Stimulated activated CD8-positive, alpha-beta memory T cell treated with anti-CD3 and anti-CD28 coated beads, Interleukin-7, amount 100 ng/mL, for 1 hour (primary cell): ENCODE measurements around the gene PSD.
A peak's percentile ranks its signal among the peaks of the same experiment; 100 is the strongest.

Experiments used
- DNase-seq, 2 donors: peaks; one replicate each; pipeline ENCODE4 v3.0.0-alpha.2; 2020; ENCODE audit warnings: low read depth in 2 of 2

PSD gene

DNA sequence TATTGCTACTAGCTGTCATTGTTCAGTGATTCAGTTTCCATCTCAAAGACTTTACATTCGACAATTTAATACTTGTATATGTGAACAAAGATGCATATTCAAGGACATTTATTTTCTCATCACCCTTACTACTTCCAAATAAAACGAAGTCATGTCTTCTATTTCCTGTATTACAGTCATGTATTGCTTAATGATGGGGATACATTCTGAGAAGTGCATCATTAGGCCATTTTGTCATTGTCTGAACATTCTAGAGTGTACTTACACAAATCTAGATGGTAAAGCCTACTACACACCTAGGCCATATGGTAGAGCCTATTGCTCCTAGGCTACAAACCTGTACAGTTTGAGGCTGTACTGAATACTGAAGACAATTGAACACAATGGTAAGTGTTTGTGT, 26.3 kb upstream of the PSD start:
- DNase-seq = no peak

DNA sequence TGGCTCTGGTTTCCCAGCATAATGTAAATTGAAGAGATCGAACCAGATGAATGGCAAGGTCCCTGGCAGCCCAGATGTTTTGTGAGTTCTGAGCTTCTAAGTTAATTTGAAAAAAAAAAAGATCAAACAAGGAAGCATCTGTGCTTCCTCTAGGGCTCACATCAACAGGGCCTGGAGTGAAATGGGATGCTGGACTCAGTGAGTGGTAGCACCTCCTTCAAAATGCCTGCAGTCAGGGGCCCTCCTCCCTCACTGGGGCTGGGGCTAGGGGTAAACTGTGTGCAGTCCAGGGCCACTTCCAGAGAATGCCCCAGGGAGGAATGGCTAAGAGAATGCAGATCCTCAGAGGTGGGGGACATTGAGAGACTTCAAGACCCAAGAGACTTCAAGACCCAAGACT, 19.8 kb upstream of the PSD start:
- DNase-seq = no peak

DNA sequence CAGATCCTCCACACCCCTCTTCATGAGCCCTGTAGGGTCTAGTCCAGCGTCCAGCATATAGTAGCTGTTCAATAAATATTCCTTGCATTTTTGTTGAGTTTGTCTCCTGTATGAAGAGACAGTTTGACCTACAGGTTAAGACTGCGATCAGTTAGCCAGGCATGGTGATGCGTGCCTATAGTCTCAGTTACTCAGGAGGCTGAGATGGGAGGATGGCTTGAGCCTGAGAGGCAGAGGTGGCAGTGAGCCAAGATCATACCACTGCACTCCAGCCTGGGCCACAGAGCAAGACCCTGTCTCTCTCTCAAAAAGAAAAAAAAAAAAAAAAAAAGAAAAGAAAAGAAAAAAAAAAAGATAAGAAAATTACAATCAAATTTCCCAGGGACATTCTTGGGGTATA, 18.9 kb upstream of the PSD start:
- no peak for DNase-seq

DNA sequence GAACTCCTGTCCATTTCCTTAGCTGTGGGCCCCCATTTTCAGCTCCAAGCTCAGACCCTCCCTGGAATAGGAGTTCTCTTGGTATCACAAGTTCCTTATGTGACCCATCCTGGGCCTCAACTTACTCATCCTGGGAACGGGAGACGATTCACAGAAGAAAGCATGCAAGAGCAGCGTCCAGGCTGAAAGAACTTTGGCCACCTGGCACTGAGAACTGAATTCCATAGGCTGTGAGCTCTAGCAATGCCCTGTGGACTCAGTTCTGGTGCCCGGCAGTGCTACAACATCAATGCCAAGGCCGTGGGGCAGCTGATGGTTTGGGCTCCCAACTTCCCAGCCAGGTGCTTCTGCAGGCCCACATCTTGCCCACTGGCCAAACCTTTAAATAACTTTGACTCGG, 17.7 kb upstream of the PSD start:
- DNase-seq = no peak

DNA sequence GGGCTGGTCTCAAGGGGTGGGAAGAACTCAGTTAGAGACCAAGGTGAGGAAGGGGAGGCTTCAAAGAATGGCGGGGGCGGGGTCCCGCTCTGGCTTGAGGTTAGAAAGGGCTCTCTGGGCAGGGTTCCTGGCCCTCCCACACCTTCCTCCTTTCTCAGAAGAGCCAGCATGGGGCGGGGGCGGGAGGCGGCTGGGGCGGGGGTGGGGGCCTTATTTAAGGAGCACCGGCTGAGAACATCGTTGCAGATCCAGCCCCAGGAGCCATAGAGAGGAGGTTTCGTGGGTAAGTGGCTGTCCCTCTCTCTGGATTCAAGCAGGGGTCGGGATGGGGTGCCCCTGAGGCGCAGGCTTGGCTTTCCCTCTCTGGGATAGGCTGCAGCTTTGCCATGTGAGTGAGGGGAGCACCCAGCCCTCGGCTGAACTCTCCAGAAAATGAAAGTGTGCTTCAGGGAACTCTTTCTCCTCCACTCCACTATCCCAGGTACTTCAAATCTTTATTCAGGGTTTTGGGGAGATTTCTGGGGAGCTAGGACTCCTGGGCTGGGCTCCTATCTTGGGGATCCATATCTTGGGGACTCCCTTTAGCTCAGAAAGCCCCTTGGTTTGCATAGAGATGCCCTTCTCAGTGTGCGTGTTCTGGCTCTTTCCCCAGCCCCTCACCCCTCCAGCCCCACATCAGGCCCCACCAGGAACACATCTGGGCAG, 17.1 kb upstream of the PSD start:
- DNase-seq = no peak

DNA sequence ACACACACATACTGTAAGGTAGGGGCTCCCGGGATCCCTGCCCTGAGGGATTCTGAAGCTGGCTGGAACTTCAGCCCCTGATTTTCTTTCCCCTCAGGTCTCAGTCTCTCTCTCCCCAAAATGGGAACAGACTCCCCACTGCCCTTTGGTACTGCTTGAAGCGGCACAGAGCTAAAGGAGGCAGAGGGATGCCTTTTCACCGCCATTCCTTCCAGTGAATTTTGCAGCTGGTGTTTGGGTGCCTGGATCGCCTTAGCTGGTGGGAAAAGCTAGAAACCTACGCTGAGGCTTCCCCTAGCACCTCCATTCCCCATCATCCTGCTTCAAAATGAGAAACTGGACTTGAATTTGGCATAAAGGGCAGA, 16.5 kb upstream of the PSD start:
- no peak for DNase-seq

DNA sequence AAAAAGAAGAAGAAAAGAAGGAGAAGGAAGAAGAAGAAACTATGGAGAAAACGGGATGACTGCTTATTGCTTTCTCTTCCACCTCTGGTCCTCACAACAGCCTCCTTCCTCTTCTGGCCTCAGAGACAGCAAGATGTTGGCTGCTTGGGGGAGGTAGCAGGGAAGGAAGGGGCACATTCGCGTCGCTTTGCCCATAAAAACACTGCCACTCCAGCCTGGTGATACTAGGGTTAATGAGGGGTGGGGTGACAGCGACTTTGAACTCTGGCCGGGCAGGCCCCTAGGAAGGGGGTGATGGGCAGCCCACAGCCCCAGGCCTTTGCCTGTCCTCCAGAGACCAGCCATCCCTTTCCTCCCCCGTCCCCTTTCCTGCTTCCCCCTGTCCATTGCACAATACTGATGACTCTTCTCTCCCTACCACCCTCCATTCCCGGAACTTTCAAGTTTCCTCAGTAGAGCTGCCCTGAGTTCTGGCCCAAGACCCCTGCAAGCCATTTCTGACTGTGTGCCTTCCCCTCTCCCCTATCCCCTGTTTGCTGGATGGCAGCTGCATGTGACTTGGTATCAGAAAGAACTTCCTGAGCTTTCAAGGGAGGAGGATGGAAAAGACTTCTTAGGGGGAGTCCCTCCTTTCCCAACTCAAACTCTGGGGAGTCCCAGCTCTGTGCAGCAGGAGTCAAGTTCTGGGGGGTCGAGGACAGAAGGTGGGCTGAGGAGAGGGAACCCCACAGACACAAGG, 16.0 kb upstream of the PSD start:
- no peak for DNase-seq

DNA sequence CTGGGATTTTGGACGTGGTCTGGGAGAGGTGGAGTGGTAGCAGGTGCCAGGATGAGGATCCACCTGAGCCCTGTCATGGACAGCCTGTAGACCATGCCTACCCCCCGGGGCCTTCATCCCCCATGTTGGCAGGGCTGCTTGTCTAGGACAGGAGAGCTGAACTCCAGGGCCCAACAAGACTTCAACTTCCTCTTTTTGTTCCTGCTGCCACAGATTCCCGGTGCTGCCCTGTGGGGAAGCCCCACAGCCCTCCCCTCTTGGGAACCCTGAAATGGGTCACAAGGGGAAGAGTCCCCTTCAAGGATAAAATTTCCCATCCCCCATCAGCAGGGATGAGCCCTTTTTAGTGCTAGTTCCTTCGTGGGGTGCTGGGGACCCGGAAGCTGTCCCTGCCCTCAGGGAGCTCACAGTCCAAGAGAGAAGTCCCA, 15.0 kb upstream of the PSD start:
- DNase-seq = no peak

DNA sequence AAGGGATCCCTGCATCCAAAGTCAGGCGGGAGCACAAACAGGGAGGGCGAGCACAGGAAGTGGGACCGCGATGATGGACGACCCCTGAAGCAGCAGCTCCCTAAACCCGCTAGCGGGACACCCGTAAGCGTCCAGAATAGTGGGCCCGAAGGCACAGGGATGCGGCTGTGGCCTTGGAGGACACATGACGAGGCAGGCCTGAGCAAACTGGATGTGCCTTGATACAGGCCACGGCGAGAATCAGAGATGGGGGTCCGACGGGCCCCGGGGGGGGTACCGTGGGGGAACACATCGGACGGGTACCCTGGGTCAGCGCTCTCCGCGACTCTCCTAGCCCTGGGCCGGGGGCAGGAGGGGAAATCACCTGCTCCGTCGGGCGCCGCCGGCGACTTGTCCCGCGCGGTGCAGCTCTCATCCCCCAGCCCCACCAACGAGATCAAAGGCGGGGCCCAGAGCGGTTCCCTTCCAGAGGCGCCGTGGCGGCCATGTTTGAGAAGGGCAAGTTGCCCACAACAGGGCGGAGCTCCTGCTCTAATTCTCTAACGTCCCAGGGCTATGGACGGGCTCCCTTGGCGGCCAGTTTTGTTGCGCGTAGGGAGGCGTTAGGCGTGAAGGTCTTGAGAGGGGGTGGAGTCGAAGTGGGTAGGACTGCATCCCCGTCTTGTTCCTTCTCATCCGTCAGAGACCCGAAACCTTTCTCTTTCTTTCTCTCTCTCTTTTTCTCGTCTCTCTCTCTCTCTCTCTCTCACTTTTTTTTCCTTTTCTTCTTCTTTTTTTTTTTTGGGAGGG, 13.8 kb upstream of the PSD start, which contains the start of gene CUEDC2:
TSS of gene CUEDC2 (minus strand) at position 413 of the 789 bp plus-strand sequence. CDS start 7,386 bp downstream, outside the sequence.
- peak; percentile 92 to 95 for DNase-seq

DNA sequence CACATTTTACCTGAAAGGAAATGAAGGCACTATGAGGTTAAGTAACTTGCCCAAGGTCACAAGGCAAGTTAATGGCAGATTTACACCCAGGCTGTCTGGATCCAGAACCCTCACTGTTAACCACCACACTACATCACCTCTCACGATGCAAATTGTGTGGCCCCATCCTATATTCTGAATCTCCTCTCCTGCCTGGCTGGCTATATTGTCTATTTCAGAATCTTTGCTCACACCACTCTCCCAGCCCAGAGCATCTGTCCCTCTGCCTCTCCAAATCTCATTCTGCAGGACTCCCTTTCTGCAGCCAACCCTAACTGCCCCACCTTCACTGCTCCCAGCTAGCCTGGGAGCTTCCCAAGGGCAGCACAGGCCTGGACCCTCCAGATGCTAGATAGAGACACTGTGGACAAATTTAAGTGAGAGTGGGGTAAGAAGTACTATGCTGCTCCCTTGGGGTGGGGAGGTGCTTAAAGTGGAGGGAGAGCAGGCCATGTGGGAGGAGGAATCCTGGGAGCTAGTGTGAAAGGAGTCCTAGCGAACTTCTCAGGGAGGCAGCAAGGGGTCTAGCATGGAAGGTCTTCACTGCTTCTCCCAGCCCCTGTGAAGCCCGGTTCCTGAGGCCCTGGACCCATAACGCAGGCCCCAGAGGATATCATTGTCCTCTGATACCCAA, 13.0 kb upstream of the PSD start:
- DNase-seq = no peak

DNA sequence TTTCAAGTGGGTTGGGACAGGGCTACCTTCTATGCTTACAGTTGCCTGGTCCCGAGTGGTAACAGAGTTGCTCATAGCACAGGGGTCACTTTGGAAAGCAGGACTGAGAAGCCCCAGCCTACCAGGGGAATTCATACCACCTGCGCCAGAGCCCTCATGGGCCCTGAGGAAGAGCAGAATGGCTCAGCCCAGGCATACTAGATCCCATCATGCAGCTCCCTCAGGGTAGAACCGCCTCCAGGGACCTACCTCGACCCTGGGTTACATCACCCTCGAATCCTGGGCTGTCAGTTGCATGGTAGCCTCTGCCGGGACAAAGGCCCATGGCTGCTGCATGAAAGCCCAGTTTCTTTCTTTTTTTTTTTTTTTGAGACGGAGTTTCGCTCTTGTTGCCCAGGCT, 10.9 kb upstream of the PSD start:
- DNase-seq = no peak

DNA sequence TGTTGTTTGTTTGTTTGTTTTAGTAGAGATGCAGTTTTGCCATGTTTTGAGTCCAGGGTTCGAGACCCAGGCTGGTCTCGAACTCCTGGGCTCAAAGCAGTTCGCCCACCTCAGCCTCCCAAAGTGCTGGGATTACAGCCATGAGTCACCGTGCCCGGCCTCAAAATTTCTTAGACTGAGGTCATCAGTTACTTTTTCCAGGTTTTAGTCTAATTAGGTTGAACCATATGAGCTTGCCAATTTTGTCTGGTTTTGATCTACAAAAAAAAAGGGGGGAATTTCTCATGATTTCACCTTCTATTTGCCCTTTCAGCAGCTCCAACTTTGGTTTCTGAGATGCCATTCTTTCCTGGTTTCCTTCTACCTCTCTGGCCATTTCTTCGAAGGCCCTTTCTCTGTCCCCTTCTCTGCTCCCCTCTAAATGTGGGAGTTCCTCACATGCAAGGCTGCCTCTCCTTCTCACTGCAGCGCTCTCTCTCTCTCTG, 8.3 kb upstream of the PSD start:
- no peak for DNase-seq

DNA sequence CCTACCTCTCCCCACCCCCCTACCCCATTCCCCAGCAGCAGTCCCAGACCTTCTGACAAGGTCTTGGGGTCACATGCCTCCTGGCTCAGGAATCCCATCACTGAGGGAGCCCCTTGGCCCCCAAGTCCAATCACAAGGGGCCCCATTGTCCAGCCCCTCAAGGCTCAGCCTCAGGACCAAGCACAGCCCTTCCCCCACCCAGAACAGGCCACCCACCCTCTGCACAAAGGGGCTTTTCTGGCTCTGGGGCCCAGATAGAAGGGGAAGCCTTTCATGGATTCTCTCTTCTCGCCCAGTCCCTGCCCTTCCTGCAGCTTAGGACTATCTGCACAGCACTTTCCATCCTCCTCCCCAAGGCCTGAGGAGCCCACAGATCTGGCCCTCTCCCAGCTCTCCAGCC, 6.9 kb upstream of the PSD start:
- DNase-seq = no peak

DNA sequence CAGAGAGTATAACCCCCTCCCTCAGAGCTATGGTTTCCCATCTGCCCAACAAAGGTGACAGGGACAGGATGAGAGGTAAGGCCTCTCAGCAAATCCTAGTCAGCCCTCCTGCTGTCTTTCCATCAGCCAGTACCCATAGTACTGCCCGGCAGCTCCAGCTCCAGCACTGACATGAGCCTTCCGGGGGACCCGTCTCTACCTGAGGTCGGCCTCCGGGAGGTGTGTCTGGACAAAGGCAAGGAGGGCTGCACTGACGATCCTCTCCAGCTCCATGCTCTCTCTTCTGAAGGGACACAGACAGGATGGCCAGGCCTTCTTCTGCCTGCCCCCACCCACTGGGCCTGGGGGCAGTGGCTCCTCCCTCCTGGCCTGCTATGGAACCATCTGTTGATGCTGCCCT, 6.3 kb upstream of the PSD start:
- no peak for DNase-seq

DNA sequence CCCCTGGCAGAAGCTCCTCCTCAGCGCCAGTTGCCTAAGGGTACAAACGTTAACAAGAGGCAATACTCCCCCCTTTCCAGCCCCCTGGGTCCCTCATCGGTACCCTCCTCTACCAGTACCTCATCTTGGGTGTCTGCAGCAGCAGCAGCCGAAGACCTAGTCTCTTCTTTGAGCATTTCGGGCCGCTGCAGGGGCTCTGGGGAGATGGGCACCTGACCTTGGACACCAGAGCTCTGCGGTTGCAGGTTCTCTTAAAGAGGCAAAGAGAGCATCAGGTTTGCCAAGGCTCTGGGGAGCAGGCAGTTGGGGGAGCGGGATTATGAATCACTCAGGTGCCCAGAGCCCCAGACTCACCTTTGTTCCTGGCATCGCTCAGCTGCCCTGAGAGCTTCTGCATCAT, 5.6 kb upstream of the PSD start:
- no peak for DNase-seq

DNA sequence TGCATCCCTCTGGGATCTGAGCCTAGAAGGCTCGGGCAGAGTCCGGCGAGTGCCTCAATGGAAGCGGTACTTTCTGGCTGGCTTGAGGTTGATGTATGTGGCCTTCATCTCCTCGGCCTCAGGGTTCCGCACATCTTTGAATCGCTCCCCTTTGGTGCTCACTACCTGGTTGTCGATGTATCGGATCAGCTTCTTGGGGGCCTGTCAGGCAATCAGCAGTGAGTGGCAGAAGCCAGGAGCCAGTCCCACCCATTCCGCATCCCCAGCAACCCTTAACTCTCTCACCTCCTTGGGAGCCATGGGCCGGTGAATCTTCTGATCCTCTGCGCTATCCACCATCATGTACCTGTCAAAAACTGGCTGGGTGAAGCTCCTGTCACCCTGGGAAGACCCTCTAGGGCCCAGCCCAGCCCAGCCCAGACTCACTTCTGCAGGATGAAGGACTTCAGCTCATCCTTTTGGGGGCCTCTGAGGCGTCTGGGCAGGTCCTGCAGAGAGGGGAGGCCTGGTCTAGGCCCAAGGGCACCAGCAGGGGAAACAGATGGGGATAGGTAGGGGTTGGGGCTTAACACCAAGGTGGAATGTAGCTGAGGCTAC, 4.9 kb upstream of the PSD start:
- no peak for DNase-seq

DNA sequence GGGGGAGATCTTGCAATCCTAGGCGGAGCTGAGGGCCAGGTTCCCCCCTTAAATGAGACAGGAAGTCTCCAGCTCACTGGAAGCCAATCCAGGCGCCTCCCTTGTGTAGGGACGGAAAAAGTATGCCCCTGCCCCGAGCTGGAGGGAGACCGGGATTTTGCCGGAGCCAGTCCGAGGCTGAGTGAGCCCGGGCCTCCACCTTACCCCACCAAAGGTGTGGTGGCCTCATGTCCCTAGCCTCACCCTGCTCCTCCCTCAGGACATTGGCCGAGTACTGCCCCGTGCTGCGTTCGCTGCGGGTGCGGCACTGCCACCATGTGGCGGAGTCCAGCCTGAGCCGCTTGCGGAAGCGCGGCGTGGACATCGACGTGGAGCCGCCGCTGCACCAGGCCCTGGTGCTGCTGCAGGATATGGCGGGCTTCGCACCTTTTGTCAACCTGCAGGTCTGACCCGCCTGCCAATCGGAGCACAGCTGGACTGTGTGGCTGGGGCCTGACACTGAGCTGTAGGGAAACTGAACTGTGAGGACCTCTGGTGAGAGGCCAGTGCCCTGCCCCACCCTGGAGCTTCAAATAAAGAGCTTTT, 4.1 kb upstream of the PSD start:
- no peak for DNase-seq

DNA sequence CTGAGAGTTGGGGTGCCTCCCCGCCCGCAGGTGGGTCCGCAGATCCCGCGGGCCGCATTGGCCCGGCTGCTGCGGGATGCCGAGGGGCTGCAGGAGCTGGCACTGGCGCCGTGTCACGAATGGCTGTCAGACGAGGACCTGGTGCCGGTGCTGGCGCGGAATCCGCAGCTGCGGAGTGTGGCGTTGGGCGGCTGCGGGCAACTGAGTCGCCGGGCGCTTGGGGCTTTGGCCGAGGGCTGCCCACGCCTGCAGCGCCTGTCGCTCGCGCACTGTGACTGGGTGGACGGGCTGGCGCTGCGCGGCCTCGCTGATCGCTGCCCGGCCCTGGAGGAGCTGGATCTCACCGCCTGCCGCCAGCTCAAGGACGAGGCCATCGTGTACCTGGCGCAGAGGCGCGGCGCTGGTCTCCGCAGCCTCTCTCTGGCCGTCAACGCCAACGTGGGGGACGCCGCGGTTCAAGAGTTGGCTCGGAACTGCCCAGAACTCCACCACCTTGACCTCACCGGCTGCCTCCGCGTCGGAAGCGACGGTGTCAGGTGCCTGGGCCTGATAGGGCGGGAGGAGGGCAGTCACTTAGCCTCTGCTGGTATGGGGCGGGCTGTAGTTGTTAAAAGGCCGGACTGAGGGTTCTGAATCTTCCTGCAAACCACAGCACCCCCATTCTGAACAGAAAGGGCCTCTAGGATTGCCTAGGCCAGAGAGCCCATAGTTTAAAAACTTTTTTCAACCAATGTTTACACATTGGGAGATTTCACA, 3.4 kb upstream of the PSD start:
- no peak for DNase-seq

DNA sequence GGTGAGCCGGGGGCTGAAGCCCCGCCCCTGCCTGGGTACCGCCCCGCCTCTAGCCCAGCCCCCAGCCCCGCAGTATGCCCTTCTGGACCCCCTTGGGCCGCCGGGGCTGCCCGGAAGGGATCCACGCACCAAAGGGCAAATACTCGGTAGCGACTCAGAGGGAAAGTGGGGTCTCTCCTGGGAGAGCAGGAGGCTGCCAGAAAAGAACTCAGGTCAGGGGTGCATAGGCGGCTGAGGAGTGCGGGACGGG, 2.8 kb upstream of the PSD start:
- no peak for DNase-seq

DNA sequence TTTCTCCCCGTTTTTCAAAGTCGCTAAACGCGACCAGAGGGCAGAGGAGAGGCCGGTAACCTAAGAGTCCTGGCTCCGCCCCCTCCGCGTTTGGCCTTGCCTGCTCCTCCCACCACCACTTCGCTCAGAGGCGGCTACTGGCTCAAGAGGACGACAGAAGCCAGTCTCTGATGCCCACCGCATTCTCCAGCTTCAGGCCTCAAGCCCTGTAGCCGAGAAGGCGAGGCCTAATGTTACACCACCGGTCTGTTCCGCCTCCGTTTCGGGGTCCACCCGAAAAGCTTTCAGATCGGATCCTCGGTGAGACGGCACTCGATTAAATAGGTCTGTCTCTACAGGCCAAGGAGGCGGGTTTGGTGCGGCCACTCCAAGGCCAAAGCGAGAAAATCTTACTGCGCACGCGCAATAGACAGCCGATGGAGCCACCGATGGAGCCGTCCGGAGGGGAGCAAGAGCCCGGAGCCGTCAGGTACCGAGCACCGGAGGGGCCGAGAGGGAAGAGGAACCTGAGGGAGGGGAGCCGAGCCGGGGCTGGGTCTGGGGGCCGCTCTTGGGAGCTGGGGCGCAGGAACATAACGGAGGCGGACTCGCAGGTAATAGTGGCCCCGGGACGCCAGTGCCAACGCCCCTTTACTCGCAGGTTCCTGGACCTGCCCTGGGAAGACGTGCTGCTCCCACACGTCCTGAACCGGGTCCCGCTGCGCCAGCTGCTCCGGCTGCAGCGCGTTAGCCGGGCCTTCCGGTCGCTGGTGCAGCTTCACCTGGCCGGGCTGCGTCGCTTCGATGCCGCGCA, 2.3 kb upstream of the PSD start, which contains the start of gene FBXL15:
TSS of gene FBXL15 (plus strand) at position 123 of the 793 bp plus-strand sequence. CDS start at position 417, 294 bp downstream.
- DNase-seq = peak; percentile 91 to 92
